ENCODE measurements around the gene IL6.
"Not testable (repeated sequence)": the region's sequence is repeated elsewhere in the genome, so short reads cannot be mapped to it uniquely, and the experiment has no call there.

The IL6 gene

DNA sequence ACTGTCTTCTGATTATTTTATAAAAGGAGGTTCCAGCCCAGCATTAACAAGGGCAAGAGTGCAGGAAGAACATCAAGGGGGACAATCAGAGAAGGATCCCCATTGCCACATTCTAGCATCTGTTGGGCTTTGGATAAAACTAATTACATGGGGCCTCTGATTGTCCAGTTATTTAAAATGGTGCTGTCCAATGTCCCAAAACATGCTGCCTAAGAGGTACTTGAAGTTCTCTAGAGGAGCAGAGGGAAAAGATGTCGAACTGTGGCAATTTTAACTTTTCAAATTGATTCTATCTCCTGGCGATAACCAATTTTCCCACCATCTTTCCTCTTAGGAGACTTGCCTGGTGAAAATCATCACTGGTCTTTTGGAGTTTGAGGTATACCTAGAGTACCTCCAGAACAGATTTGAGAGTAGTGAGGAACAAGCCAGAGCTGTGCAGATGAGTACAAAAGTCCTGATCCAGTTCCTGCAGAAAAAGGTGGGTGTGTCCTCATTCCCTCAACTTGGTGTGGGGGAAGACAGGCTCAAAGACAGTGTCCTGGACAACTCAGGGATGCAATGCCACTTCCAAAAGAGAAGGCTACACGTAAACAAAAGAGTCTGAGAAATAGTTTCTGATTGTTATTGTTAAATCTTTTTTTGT lies 2.3 kb downstream of the IL6 start:
- DNase-seq, result no peak

- DNase-seq, result no peak
These were observed 3.2 kb downstream of the IL6 start for GRCh38 chr7:22730066-22730710.

DNA sequence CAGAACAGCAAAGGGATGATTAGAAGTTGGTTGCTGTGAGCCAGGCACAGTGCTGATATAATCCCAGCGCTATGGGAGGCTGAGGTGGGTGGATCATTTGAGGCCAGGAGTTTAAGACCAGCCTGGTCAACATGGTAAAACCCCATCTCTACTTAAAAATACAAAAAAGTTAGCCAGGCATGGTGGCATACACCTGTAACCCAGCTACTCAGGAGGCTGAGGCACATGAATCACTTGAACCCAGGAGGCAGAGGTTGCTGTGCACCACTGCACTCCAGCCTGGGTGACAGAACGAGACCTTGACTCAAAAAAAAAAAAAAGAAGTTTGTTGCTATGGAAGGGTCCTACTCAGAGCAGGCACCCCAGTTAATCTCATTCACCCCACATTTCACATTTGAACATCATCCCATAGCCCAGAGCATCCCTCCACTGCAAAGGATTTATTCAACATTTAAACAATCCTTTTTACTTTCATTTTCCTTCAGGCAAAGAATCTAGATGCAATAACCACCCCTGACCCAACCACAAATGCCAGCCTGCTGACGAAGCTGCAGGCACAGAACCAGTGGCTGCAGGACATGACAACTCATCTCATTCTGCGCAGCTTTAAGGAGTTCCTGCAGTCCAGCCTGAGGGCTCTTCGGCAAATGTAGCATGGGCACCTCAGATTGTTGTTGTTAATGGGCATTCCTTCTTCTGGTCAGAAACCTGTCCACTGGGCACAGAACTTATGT lies 4.1 kb downstream of the IL6 start:
- DNase-seq, result no peak

GRCh38 chr7:22731766-22732165 lies 4.8 kb downstream of the IL6 start:
- no peak for DNase-seq

DNA sequence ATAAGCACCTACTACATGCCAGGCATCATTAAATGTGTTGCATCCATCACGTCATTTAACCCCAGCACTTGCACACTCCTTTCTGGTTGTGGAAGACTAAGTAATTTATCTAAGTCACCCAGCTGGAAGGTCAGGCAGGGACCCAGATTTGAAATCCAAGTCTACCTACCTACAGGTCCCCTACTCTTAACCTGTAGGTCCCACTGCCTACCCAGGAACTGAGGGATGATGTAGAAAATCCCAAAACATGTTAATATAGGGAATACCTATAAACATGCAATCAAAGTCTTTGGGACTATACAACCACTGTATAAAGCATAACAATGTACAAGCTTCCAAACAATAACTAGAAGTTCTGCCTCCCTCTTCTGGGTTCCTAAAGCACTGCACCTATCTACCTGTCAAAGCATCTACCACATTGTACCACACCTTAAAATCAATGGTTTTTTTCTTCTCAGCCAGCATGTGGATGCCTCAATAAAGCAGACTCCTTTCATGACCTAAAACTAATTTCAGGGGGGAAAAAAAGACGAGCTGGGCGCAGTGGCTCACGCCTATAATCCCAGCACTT lies 5.6 kb downstream of the IL6 start:
- DNase-seq, result peak; percentile 25

DNA sequence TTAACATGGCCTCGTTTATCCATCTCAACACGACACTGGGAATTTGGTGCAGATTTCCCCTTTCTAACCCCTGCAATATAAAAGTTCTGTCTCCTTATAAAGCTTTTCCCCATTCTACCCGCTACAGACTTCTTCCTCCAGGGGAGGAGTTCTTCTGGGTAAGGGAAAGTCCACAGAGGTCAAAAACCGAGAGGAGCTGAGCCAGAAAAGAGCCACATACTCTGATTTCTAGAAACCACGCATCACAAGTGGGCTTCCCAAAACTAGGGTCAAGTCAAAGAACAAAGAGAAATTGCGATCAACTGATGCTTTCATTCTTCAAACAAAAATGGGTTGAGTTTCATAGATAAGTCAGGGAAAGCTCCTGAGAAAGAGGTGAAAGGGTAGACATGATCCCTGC lies 6.8 kb downstream of the IL6 start:
- DNase-seq, result no peak

DNA sequence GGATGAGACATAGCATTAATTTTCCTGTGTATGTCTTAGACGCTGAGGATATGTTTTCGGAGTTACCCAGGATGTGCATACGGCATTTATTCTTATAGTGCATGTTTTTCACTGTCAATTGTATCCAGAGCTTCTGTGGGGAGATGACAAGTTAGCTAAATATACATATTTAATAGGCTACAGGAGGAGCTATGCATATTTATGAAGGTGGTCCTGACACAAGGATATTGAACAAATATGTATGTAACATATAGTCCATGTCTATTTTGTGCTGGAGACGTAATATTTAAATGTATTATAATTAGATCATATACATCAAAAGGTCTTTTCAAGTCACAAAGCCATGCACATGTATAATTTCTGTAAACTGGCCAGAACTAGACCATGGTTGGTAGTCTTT lies 16.0 kb downstream of the IL6 start:
- no peak for DNase-seq

DNA sequence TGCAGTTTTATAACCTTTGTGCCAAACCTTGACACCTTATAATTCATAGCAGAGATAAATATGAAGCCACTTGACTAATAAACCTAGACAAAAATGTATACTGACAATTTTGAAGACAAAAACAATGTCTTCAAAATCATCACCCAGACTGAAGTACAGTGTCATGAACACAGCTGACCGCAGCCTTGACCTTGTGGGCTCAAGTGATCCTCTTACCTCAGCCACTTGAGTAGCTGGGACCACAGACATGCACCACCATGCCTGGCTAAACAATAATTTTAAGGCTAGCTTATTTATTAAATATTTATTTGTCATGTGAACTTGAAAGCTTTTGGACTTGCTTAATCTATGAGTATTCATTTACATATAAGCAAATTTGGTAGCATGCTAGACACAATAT lies 24.3 kb downstream of the IL6 start:
- no peak for DNase-seq

- no peak for DNase-seq
These were observed 30.5 kb downstream of the IL6 start for GRCh38 chr7:22757338-22757994.

GRCh38 chr7:22758576-22758975 lies 31.6 kb downstream of the IL6 start:
- no peak for DNase-seq

DNA sequence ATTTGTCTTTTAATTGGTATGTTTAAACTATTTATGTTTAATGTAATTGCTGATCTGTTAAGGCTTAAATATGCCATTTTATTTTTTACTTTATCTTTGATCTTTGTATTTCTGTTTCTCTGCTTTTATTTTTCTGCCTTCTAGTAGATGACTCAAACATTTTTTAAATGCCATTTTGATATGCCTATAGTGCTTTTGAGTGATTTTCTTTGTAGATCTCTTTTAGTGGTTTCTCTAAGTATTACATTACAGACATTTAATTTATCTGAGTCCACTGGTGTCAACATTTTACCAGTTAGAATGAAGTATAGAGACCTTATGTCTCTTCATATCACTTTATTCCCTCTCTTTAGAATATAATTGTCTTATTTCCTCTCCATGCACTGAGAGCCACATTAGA lies 32.7 kb downstream of the IL6 start:
- no peak for DNase-seq

DNA sequence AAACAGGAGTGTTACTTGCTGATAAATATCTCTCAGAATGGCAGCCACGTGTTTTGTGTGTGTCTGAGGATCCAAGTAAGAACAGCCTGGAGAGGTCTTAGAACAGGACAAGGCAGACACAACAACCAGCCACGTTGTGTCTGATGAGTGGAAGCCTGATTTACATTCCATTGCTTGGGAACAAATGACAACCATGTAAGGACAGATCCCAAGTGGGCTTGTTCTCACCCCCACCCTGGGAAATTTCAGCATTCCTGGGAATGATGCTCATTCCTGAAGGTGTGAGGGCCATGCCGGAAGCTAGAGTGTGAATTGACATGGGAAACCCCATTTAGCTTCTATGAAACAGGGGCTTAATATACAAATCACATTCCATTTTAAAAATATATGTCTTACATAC lies 35.9 kb downstream of the IL6 start:
- DNase-seq, result no peak

GRCh38 chr7:22765609-22766008 lies 38.6 kb downstream of the IL6 start:
- no peak for DNase-seq

- no peak for DNase-seq
These were observed 44.3 kb downstream of the IL6 start for GRCh38 chr7:22771194-22771871.

DNA sequence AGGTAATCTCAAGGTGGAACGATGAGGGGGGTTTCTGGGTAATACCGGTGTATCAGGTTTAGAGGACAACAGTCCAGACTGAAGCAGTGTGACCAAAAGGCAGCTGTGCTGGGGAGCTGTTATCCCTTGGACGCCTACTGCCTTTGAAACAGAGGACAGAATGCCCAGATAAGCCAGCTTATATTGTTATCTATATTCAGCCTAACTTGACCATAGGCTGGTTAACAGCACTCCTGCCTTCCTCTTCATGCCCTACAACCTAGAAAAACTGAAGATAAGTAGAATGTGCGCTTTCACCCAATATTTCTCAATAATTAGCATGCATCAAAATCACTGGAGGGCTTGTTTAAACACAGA lies 44.9 kb downstream of the IL6 start:
- DNase-seq, result no peak

DNA sequence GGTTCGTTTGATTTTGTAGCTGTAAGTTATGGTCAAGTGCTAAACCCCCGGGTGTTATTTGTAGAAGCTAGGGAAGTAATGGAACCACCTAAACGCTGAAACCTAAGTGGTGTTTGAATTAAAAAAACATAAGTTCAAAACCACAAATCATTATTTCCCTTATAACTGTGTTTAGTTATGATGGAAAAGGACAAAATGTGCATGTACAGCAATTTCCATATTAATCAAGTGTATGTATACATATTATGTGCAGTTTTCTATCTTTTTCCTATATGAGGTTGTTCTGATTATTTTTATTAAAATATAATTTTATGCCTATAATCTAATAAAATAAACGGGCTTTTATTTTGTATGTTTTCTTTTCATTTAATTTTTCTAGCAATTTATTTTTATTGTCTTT lies 45.9 kb downstream of the IL6 start:
- no peak for DNase-seq

GRCh38 chr7:22776964-22777363 lies 50.0 kb downstream of the IL6 start:
- no peak for DNase-seq

DNA sequence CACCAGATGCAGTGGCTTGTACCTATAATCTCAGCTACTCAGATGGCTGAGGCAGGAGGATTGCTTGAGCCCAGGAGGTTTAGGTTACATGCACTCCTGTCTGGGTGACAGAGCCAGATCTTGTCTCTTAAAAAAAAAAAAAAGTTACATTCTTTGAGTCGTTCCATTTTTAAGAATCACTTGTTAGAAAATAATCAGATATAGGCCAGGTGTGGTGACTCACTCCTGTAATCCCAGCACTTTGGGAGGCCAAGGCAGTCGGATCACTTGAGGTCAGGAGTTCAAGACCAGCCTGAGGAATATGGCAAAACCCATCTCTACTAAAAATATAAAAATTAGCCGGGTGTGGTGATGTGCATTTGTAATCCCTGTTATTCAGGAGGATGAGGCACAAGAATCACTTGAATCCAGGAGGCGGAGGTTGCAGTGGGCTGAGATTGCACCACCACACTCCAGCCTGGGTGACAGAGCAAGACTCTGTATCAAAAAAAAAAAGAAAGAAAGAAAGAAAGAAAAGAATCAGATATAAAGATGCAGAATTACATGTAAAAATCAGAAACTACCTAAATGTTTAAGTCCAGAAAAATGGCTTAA lies 52.8 kb downstream of the IL6 start:
- not testable (repeated sequence) for DNase-seq

GRCh38 chr7:22781230-22781711 lies 54.3 kb downstream of the IL6 start:
- no peak for DNase-seq

Measured in NCI-H748 treated with DMSO at 0.1 percent for 48 hours (cell line).